Suprapubic skin (tissue), 4 donors: ENCODE data around the gene SIN3A.

Source experiments
- CTCF ChIP-seq, 2 donors: fragments of 200-600 bp in 1 of 2; fragments of 450-650 bp in 1 of 2; sonication (generic) in 1 of 2; IDR thresholded peaks; one replicate each; pipeline ENCODE4 v1.5.1; 2016 to 2019; ENCODE audit warnings: antibody characterized with exemption in 2 of 2, mild to moderate bottlenecking in 1 of 2, moderate library complexity in 1 of 2
- EP300 ChIP-seq: sonication (generic); formaldehyde crosslinking; IDR thresholded peaks from one replicate; pipeline ENCODE4 v1.6.1; 2017; ENCODE audit warnings: antibody characterized with exemption
- POLR2AphosphoS5 ChIP-seq, 3 donors: sonication (generic); formaldehyde crosslinking; IDR thresholded peaks; one replicate each; pipeline ENCODE4 v1.6.1; 2017; ENCODE audit warnings: antibody characterized with exemption in 3 of 3

DNA sequence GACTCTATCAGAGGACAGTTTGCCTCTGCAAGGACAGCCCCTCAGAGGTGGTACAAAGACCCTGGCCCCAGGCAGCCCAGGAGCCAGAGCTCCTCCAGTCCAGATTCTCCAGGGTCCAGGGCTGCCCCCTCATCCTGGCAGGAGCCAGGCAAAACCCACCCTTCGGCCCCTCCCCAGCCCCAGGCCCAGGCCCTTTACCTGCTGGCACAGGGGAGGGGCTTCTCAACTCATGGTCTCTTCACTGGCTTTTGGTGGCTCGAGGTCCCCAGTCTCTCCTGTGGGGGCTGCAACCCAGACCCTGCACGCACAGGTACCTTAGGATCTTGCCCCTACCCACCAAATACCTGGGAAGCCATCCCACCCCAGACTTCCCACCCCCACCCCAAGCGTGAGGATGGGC lies 96.1 kb downstream of the SIN3A start:
- TF ChIP-seq POLR2AphosphoS5 (IDR thresholded peaks at IDR 0.05) (no peak), CTCF (IDR thresholded peaks at IDR 0.05) (no peak), EP300 (no peak)
